DND-41 (cell line): ENCODE measurements around the gene NEDD4L.

Experiments used
- ATAC-seq: fragments of 200-7000 bp; cut with Tn5 transposase; 3 replicates; pipeline ENCODE4 v1.9.1; 2021; ENCODE audit warnings: low read depth; ENCODE audit not compliant: insufficient read depth
- DNase-seq: peaks from one replicate; pipeline ENCODE4 v3.0.0-alpha.2; 2020
- H2AFZ ChIP-seq: 2 replicates; pipeline ENCODE4 v1.6.0; 2012; ENCODE audit warnings: low read depth, low read length
- H3K27ac ChIP-seq: 2 replicates; pipeline ENCODE4 v1.5.1; 2012; ENCODE audit warnings: low read length, inconsistent platforms
- H3K27me3 ChIP-seq: fragments of 200-600 bp; sonication (generic); 2 replicates; pipeline ENCODE4 v1.6.0; 2012; ENCODE audit warnings: low read length, mild to moderate bottlenecking, inconsistent platforms; ENCODE audit not compliant: insufficient read depth, poor library complexity
- H3K36me3 ChIP-seq: 2 replicates; pipeline ENCODE4 v1.5.1; 2012; ENCODE audit warnings: low read length, inconsistent platforms; ENCODE audit not compliant: insufficient read depth
- H3K4me1 ChIP-seq: 2 replicates; pipeline ENCODE4 v1.5.1; 2012; ENCODE audit warnings: mild to moderate bottlenecking, low read length; ENCODE audit not compliant: insufficient read depth
- H3K4me2 ChIP-seq: 2 replicates; pipeline ENCODE4 v1.6.0; 2012; ENCODE audit warnings: mild to moderate bottlenecking, moderate library complexity, low read length, inconsistent platforms; ENCODE audit not compliant: insufficient read depth
- H3K4me3 ChIP-seq, 2 experiments: fragments of 200-600 bp in 1 of 2; shearing (Covaris generic) in 1 of 2; 2 replicates each; pipeline ENCODE4 v1.5.1; 2012 to 2016; ENCODE audit warnings: inconsistent platforms in 2 of 2, low read length in 2 of 2, mild to moderate bottlenecking in 2 of 2, low read depth in 1 of 2, moderate library complexity in 1 of 2
- H3K79me2 ChIP-seq: 2 replicates; pipeline ENCODE4 v1.6.0; 2012; ENCODE audit warnings: low read length, inconsistent platforms; ENCODE audit not compliant: insufficient read depth
- H3K9ac ChIP-seq: 2 replicates; pipeline ENCODE4 v1.6.0; 2012; ENCODE audit warnings: low read depth, mild to moderate bottlenecking, inconsistent platforms, low read length, moderate library complexity
- H3K9me3 ChIP-seq: 2 replicates; pipeline ENCODE4 v1.5.1; 2012; ENCODE audit warnings: low read length, moderate library complexity, mild to moderate bottlenecking, inconsistent platforms; ENCODE audit not compliant: insufficient read depth, severe bottlenecking
- H4K20me1 ChIP-seq: 2 replicates; pipeline ENCODE4 v1.6.0; 2012; ENCODE audit warnings: low read length; ENCODE audit not compliant: insufficient read depth
- EZH2 ChIP-seq: IDR thresholded peaks from 3 replicates; pipeline ENCODE4 v1.6.1; 2012; ENCODE audit warnings: borderline replicate concordance, low read depth, mild to moderate bottlenecking, moderate library complexity, low read length, inconsistent platforms; ENCODE audit not compliant: severe bottlenecking
- TF ChIP-seq, protein P1 (sequence below): IDR thresholded peaks from 2 replicates; pipeline ENCODE4 v1.5.1; 2012; ENCODE audit warnings: borderline replicate concordance, low read length, moderate library complexity, mild to moderate bottlenecking; ENCODE audit not compliant: poor library complexity, severe bottlenecking; ENCODE audit errors: extremely low read depth

Gene NEDD4L

DNA sequence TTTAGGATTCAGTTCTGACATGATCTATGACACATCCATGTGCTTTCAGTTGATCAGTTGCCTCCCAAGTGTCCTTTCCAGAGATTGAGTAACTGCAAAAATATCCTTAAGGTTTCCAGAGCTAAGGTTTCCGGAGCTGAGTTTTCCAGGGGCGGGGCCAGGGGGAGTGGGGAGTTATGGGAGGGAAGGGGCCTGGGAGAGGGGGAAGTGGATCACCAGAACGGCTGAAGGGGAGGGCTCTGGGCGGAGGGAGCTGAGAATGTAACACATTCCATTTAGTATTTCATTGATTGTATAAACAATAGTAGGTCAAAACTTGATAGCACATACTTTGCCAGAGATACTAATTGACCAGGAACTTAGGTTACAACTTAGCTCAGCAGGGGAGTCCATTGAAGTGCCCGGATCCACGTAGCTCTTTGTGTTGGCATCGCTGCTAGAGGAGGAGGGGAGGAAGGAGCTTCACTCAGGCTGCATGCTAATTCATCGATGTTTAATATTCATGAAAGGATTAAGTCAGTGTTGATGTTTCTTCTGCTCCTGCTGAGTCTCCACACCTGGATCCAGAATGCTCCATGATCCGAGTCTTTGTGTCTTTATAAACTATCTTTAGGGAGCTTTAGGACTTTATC, 295.1 kb downstream of the NEDD4L start:
- Histone ChIP-seq H3K4me3 (no peak overlapping the region), H2AFZ (no peak overlapping the region), H3K4me1 (no peaks in the 10 kb centered on the region), H3K27ac (no peak overlapping the region), H3K27me3 (no peaks in the 10 kb centered on the region), H3K36me3 (no peaks in the 10 kb centered on the region), H4K20me1 (no peaks in the 10 kb centered on the region), H3K4me2 (no peak overlapping the region), H3K9me3 (no peaks in the 10 kb centered on the region), H3K79me2 (no peaks in the 10 kb centered on the region), H3K9ac (no peak overlapping the region)
- no peak for TF ChIP-seq EZH2
- TF ChIP-seq, protein P1, sequence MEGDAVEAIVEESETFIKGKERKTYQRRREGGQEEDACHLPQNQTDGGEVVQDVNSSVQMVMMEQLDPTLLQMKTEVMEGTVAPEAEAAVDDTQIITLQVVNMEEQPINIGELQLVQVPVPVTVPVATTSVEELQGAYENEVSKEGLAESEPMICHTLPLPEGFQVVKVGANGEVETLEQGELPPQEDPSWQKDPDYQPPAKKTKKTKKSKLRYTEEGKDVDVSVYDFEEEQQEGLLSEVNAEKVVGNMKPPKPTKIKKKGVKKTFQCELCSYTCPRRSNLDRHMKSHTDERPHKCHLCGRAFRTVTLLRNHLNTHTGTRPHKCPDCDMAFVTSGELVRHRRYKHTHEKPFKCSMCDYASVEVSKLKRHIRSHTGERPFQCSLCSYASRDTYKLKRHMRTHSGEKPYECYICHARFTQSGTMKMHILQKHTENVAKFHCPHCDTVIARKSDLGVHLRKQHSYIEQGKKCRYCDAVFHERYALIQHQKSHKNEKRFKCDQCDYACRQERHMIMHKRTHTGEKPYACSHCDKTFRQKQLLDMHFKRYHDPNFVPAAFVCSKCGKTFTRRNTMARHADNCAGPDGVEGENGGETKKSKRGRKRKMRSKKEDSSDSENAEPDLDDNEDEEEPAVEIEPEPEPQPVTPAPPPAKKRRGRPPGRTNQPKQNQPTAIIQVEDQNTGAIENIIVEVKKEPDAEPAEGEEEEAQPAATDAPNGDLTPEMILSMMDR = no peak
- ATAC-seq (no peak), DNase-seq (no peak)

DNA sequence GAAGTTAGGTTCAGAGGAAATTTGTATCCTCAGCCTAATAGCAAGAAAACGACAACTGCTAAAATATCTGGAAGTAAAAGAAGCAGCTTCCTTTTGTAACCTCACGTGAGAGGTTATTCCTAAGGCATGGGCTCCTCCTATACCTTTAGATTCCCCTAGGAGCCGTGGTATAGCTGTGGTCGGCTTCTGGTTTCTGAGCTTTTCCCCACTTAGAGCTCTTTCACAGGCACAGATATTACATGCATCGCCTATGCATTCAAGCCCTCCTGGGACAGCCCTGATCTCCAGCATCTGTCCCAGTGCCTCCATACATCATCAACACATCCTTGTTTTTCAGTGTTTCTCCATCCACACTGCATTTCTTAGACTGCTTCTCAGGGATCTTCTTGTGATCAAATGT, 295.9 kb downstream of the NEDD4L start:
- Histone ChIP-seq H3K27ac (no peak overlapping the region), H4K20me1 (no peaks in the 10 kb centered on the region), H3K9ac (no peak overlapping the region), H3K79me2 (no peaks in the 10 kb centered on the region), H3K27me3 (no peaks in the 10 kb centered on the region), H3K36me3 (no peaks in the 10 kb centered on the region), H3K4me3 (no peak overlapping the region), H3K4me1 (no peaks in the 10 kb centered on the region), H3K9me3 (no peaks in the 10 kb centered on the region), H2AFZ (no peak overlapping the region), H3K4me2 (no peak overlapping the region)
- ATAC-seq = no peak
- no peak for DNase-seq
- no peak for TF ChIP-seq EZH2
- TF ChIP-seq, protein P1 = no peak

DNA sequence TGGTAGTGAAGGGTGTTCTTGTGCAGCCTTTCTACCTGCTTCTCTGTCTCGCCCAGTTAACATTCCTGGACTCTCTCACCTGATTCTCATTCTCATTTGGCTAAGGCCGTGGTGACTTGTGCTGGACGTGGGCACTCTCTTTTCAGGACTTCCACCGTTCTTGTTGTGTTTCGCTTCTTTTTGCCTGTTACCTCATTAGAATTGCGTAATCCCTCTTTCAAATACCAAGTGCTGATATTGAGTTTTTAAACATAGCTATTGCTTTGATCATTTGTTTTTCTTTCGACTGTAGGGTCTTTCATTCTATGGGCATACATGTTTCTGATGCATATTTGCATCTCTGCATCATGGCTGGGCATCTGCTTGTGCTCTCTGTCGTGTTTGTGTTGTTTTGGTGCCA, 297.9 kb downstream of the NEDD4L start:
- Histone ChIP-seq H3K9me3 (no peaks in the 10 kb centered on the region), H3K9ac (no peak overlapping the region), H3K4me2 (no peak overlapping the region), H3K79me2 (no peaks in the 10 kb centered on the region), H2AFZ (no peak overlapping the region), H4K20me1 (no peaks in the 10 kb centered on the region), H3K36me3 (no peaks in the 10 kb centered on the region), H3K4me3 (no peak overlapping the region), H3K27ac (no peak overlapping the region), H3K27me3 (no peaks in the 10 kb centered on the region), H3K4me1 (no peaks in the 10 kb centered on the region)
- TF ChIP-seq, protein P1 = no peak
- no peak for TF ChIP-seq EZH2
- ATAC-seq (no peak), DNase-seq (no peak)
